Renal cortical epithelial cell (primary cell): ENCODE measurements around the gene ERLIN1. TPM values are rescaled to one million over a fixed set of nuclear protein-coding genes. Genes with fewer than 3 reads are reported as not detected.

Source experiments
- DNase-seq: peaks from one replicate; pipeline ENCODE4 v3.0.0-alpha.2; 2011; ENCODE audit warnings: low read depth
- total RNA-seq: library from RNA; depleted of rRNA; stranded (reverse); fragments of >200 nt; gene quantifications from 2 replicates; pipeline ENCODE4 v1.2.3, GENCODE V29; 2014

ERLIN1 gene
- 18.4 and 54.2 TPM in 2 replicates for total RNA-seq

GRCh38 chr10:100185364-100186252 lies at the start of gene ERLIN1:
ERLIN1 (minus strand) TSS chr10:100186029; CDS start chr10:100185626, 403 bp downstream.
- DNase-seq = peak; percentile 78

GRCh38 chr10:100232101-100232500 lies 46.3 kb upstream of the ERLIN1 start:
- no peak for DNase-seq

GRCh38 chr10:100229819-100230422 lies 44.1 kb upstream of the ERLIN1 start:
- DNase-seq = no peak

GRCh38 chr10:100223879-100224278 lies 38.0 kb upstream of the ERLIN1 start:
- no peak for DNase-seq

- DNase-seq = no peak
Measured at GRCh38 chr10:100222529-100222928, 36.7 kb upstream of the ERLIN1 start.

GRCh38 chr10:100216006-100216405 lies 30.2 kb upstream of the ERLIN1 start:
- DNase-seq = no peak

GRCh38 chr10:100209303-100209702 lies 23.5 kb upstream of the ERLIN1 start:
- DNase-seq = peak; percentile 50

- DNase-seq = peak; percentile 76
Measured at GRCh38 chr10:100208276-100208675, 22.4 kb upstream of the ERLIN1 start.

GRCh38 chr10:100204370-100204769 lies 18.5 kb upstream of the ERLIN1 start:
- DNase-seq = no peak

GRCh38 chr10:100201549-100201948 lies 15.7 kb upstream of the ERLIN1 start:
- DNase-seq = no peak

- no peak for DNase-seq
Measured at GRCh38 chr10:100194711-100195110, 8.9 kb upstream of the ERLIN1 start.

GRCh38 chr10:100192350-100192749 lies 6.5 kb upstream of the ERLIN1 start:
- no peak for DNase-seq

GRCh38 chr10:100186253-100187212 lies 704 bp upstream of the ERLIN1 start:
- DNase-seq = peak; percentile 46

- no peak for DNase-seq
Measured at GRCh38 chr10:100184840-100185239, 989 bp downstream of the ERLIN1 start.

GRCh38 chr10:100184426-100184825 lies 1.4 kb downstream of the ERLIN1 start:
- DNase-seq = no peak

- DNase-seq = peak; percentile 51
Measured at GRCh38 chr10:100183481-100183880, 2.3 kb downstream of the ERLIN1 start.

- DNase-seq = no peak
Measured at GRCh38 chr10:100182908-100183307, 2.9 kb downstream of the ERLIN1 start.

- DNase-seq = no peak
Measured at GRCh38 chr10:100182281-100182680, 3.5 kb downstream of the ERLIN1 start.

GRCh38 chr10:100175875-100176274 lies 10.0 kb downstream of the ERLIN1 start:
- no peak for DNase-seq

- DNase-seq = no peak
Measured at GRCh38 chr10:100174699-100175677, 10.8 kb downstream of the ERLIN1 start.

- no peak for DNase-seq
Measured at GRCh38 chr10:100173035-100173434, 12.8 kb downstream of the ERLIN1 start.
